Measurements from ENCODE around the gene NRF1.

The NRF1 gene

DNA sequence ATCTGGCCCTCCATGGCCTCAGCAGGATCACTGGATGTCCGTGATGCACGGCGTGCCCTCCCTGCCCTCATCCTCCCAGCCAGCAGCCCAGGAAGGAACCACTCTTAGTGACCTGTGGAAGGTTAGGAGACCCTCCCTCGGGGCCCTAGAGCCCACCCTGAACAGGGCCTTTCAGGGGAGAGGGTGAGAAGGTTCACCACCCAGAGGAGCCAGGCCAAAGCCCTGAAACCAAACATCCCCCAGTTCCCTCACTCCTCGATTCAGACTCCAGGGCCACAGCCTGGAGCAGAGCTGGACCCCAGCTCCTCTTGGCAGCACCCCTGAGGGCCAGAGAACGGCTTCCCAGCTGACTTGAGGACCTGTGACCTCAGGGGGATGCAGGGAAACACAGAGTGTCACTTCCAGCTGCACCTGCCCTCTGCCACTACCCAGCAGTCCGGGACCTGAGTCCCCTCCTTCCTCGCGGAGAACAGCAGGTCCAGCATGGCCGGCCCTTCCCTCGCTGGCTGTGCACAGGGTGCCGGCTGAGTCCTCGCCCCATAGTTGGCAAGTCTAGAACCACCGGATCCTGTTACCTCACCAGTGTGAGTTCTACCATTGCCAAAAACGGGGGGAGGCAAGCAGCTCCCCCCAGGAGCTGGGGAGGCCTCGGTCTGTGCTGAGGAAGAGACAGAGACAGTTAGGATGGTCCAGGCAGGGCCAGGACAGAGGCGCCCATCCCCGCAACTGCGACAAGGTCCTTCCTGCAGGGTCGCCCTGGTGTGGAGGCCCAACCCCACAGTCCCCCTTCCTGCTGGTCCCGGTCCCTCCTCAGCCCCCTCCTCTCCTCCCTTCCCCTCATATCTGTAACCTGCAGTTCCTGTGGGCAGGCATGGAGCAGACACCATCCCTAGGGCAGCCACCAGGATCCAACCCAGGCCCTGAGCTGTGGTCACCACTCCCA is 158.6 kb downstream of the NRF1 start:
- no peak for DNase-seq (ENCODE audit: low read depth in 2 of 2)

DNA sequence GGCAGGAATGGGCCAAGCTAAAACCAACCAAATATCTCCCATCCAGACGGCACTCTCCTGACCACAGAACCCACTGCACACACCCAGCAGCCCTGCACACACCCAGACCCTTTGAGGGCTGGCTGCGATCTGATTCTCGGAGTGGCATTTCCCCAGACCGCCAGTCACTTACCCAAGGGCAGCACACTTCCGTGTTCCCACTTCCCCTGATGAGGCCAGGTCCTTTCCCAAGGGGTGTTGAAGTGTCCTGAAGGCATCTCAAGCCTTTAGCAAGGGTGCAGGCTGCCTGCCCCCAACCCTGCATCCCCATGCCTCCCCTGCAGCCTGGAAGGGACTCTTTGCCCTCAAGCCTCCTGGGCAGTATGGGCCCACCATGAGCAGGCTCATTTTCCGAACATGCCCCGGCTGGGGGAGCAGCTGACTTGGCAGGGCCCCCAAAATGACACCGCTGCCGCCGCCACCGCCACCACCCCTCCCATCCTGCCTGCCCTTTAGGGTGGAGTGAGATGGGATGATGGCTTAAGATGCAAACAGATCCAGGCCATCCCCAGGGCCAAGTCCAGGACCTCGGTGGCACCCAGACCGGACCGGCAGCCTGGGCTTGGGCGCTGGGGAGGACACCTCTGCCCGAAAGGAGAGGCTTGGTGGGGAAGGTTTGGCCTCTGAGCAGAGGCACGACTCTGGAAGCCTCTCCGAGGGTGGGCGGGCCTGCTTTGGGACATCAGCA is 159.8 kb downstream of the NRF1 start:
- DNase-seq (ENCODE audit: low read depth in 2 of 2) = no peak

DNA sequence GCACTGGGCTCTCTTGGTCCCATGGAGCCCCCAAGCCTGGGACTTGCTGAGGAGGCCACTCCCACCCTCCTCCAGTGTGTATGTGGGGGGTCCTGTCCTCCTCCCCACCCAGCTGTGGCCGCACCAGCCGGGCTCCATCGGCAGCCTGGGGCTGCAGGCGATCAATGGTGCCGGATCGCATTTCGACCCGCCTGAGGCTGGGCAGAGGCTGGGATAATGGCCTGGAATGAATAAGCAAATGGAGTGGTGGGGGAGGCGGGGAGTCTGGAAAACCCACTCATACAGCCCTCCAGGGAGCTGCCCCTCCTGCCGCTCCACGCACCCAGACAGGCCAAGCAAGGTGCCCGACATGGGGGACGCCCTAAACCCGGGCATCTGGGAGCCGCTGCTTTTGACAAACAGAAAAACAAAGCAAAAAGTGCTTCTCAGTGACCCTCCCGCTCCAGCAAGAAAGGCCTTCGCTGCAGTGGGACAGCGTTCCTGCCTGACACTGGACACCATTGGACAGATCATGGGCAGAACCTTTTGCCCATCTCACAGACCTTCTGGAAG is 160.5 kb downstream of the NRF1 start:
- no peak for DNase-seq (ENCODE audit: low read depth in 2 of 2)

DNA sequence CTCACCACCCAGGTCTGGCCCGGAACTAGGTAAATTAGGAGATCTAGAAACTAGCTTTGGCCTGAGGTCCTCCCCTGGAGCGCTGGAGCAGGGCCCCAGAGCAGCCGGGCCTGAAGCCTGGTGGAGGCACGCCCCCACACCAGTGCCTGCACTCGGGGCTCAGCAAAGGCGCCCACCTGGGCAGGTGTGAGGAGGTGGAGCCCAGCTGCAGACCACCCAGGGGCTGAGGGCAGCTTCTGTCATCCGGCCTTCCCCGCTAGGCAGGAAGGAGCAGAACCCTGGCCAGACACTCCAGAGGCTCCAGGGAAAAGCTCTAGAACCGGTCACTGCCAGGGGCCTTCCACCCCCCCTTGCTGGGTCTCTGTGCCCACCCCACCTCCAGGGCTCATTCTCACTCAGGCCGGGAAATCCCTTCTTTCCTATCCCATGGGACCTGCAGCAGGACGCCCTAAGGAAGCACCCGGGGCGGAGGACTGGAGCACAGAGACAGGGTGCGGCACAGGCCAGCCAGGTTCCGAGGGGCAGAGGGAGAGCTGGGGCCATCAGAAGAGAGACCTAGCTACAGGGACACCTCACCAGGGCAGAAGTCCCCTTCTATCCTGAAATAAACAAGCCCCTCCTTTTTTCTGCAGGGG is 161.2 kb downstream of the NRF1 start:
- DNase-seq (ENCODE audit: low read depth in 2 of 2) = no peak

DNA sequence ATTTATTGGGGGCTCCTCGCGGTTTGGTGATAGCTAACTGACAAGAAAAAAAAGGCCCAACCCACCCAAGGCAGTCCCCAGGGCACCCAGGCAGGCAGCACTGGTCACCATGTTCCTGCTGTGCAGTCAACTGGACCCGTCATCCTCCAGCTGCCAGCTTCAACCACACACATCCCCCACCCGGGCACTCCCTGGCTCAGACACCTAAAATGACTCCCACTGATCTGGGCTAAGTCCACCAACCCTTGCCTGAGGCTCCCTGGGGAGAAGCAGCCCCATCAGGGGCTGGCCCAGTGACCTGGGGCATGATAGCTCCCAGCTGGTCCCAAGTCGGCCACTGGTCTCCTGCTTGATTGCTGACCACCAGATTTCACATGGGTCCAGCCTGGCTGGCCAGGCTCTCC is 161.8 kb downstream of the NRF1 start:
- no peak for DNase-seq (ENCODE audit: low read depth in 2 of 2)

DNA sequence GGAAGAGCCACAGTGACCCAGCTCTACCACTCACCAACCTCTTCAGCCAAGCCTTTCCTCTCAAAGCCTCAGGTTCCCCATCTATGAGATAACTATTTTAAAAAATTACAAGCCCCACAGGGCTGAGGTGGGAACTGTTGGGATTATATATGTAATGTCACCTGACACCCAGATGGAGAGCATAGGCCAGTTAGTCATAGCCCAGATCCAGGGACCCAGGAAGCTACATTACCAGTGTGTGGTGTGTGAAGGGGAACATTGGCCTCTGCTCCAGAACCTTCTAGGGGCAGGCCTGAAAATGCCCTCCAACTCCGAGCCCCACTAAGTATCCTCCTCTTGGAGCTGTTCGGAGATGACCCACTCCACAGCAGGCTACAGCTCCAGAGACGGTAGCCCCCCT is 162.4 kb downstream of the NRF1 start:
- no peak for DNase-seq (ENCODE audit: low read depth in 2 of 2)

DNA sequence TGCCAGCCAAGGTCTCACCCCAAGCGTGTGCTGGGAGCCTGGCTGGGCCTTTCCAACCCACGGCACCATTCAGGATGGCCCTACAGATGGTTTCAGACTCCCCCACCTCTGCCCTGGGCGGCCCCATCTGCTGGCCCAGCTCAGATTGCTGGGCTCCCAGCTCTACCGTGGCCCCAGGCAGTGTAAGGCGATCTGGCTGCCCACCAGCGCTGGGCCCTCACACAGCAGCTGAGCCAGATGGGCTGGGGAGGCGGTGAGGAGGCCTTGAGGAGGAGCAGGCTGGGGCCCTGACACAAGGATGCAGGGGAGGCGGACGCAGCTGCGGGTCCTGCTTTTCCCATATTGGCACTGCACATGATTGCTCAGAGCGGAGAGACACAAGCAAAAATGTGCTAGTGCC is 162.8 kb downstream of the NRF1 start:
- DNase-seq (ENCODE audit: low read depth in 2 of 2) = no peak

DNA sequence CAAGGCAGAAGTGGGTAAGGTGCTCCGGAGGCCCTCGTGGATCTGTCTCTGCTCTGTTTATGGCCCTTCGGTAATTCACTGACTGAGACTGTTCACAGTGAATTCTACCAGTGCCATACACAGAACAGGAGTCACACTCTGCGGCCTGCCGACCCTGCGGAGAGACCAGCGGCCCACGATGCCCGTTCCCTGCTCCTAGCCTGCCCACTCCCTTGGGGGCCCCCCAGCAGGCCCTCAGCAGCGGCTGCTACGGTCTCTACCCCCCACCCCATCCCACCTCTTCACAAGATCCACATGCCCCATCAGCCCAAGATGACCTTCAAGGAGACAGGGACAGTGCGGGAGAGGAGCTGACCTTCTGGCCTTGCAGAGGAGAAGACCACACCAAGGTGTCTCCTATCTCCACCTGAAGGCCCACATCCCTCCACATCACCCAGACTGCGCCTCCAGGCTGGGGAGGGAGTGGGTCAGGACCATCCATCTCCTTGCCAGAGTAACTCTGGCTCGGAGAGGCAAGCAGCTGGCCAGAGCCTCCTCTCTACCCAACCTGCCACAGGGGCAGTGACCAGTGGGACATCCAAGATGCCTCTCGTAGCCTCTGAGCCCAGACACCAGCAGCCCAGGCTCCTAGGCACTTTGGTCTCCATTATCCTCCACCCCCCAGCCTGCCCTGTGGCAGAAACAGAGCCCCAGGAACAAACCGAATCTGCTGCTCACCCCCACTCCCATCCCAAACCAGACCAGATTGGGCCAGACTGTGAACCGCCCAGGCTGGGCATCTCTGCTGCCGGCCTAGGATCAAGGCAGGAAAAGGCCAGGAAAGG is 163.6 kb downstream of the NRF1 start:
- DNase-seq (ENCODE audit: low read depth in 2 of 2) = no peak

DNA sequence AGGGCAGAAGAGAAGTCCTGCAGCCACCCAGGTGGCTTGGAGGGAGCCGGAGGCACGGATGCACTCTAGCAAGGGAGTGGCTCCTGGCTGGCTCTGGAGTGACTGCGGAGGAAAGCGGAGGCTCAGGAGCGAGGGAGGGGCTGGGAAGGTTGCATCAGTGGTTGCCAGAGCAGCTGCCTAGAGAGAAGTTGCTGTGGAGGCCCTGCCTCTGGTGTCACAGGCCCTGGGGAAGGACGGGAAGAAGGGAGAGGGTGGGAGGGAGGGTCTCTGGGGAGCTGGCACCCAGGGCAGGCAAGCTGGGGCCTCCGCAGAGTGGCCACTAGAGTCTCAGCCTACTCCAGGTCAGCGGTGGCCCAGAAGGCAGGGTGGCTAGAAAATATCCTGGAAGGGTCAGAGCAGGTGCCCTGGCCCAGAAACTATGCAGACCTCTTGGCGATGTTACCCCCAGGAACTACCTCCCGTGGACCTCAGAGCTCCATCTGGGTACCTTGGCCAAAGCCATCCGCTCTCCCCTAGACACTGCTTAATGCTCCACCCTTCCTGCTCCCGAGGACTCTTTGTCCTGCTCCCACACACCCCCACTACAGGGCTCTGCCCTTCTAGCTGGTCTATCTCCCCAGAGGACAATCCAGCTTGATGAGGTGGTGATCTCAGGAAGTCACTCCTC is 164.3 kb downstream of the NRF1 start:
- no peak for DNase-seq (ENCODE audit: low read depth in 2 of 2)

DNA sequence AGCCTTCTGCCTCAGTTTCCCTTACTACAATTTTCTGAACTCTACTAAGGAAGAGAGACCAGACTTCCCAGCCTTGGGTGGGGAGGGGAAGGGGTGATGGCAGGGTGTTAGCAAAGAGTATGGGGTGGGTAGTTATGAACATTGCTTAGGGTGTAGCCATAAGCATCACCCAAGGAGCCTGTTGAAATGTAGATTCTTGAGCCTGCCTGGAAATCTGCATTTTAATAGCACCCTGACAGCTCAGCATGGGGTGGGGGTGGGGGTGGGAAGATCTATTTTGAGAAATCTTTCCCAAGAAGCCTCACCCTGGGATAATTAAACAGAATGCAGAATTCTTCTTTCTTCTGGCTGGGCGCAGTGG is 164.8 kb downstream of the NRF1 start:
- no peak for DNase-seq (ENCODE audit: low read depth in 2 of 2)

DNA sequence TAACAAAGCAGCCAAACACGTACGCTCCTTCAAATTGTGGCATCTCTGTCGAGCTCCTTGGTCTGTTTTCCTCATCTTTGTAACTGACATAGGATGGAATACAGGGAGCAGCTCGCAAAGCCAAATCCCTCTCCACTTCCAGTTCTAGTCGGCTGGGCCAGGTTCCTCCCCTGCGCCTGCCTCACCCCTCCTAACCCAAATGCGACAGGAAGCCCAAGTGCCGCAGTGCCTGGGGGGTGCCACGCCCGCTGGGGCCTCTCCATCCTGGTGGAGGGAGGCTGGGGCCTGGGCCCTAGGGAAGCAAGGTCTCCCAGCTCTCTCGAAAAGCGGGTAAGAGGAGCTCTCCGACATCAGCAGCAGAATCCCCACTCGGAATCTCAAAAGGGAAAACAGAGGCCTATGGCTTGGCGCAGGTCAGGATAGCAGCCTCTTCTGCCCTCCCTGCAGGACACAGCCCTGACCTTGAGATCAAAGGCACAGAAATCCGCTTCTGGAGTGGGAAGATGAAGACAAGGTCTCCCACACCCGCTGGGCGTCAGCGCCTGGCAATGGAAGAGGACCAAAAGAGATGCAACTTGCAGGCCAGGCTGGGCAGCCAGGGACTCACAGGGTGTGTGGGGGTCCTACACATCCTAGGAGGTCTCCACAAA is 165.8 kb downstream of the NRF1 start:
- no peak for DNase-seq (ENCODE audit: low read depth in 2 of 2)

DNA sequence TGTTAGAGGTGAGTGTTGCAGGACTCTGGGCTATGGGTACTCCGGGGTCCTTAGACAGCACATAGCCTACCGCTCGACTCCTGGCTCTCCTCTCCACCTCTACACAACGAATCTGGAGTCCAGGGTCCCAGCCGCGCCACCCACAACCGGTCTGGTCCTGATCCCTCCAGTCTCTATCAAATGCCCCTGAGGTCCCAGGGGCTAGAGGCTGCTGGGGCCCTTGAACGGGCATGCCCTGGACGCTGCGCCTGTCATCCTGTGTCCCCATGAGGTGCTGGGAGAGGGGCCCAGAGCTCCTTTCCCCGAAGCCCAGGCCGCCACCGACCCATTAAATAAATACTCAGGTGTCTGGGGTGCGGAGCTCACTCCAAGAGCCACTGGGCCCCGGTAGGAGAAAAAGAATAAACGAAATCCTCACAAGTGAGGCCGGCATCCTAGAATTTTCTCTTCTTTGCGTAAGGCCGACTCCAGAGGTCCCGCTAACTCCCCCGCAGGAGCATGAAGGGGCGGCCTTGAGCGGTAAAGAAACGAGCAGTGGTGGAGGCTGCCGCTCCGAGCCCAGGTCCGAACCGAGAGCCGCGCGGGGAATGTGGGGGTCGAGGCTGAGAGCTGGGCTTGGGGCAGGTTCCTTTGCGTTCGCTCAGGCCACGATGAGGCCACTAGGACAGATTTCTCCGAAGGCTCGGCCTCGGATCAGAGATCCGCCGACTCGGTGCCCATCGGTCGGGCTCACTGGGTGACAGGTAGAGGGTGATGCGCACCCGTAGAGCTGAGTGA is 166.7 kb downstream of the NRF1 start:
- no peak for DNase-seq (ENCODE audit: low read depth in 2 of 2)

DNA sequence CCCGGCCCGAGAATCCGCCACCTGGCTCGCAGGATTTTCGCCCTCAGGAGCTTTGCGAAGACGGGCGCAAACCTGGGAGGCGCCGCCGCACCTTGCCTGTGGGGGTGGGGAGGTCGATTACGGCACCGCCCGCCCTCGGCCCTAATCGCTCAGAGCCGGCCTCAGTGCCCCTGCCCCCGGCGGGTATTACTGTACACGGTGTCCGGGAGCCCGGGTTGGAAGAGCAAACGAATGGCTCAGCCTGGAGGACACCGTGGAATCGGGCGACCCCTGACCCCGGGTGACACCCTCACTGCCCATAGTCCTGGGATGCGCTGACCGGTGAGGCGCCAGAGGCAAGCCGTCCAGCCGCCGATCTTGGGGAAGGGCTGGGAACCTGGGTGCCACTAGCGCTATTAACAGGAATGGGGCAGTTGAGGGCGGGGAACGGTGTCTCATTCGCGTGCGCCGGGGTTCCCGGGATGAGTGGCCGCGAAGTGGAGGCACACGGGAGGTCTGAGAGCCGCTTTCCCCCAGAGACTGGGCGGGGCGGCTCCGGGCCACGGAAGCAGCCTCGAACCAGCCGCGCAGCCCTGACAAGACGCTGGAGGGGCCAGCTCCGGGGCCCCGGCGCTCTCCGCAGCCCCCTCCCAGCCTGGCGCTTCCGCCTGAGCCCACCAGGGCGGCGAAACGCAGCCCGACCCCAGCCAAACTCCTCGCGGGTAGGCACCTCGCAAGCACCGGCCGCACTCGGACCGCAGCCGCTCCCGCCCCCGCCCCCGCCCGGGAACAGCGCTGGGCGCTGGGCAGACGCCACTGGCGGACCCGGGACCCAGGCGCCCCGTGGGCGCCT is 167.5 kb downstream of the NRF1 start:
- DNase-seq (ENCODE audit: low read depth in 2 of 2) = no peak

DNA sequence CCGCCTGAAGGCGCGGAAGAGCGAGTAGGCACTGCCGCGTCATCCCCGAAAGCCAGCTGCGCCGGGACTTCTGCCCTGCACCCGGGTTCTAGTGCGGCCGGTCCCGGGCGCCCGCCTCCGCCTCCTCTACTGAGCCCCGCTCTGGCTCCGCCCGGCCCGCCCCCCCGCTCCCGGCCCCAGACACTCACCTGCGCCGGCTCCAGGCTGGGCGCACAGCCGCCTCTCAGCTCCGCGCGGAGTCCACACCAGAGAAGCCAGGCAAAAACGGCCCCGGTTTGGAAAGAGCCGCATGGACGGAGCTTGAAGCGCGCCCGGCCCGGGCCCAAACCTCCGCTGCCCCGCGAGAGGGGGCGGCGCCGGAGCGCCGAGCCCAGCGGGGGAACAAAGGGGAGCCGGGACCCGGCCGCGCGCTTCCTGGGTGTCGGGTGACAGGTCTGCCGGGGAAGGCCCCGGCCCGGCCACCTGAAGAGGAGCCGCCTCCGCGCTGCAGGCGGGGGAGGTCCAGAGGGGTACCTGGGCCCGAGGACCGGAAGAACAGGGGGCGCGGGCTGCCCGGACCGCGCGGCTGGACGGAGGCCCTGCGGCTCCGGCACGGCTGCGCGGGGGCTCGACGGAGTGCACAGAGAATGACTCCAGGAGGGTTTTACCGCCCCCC is 168.2 kb downstream of the NRF1 start:
- DNase-seq (ENCODE audit: low read depth in 2 of 2) = no peak

DNA sequence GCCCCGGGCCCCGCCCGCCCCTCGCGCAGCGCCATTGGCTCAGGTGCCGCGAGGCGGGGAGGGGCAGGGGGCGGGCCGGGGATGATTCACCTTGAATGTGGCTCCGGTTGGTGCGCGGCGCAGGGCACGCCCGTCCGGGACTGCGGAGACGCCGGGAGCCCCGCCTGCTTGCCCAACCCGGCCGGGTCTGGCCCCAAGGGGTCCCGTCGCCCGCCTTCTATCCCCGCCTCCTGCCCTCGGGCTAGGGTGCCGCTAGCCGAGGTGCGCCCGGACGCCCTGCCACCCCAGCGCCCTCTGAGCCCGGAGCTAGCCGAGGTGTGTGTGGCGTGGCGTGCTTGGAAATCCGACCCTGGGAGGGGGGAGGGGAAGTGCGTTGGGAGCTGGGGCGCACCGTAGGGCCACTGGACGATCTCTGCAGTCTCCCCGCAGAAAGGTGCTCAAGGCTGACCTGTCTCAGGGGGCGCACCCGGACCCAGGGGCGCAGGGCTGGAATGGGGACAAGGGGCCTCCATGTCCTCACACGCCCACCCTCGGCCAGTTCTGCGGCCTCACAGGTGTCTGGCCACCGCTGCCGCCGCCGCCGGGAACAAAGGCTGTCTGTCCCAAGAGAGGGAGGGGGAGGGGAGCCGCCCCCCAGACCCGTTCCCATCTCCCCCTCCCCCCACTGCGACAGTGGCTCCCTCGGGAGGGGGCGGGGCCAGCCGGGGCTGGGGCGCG is 168.9 kb downstream of the NRF1 start:
- DNase-seq (ENCODE audit: low read depth in 2 of 2) = peak; percentile 73 to 80

DNA sequence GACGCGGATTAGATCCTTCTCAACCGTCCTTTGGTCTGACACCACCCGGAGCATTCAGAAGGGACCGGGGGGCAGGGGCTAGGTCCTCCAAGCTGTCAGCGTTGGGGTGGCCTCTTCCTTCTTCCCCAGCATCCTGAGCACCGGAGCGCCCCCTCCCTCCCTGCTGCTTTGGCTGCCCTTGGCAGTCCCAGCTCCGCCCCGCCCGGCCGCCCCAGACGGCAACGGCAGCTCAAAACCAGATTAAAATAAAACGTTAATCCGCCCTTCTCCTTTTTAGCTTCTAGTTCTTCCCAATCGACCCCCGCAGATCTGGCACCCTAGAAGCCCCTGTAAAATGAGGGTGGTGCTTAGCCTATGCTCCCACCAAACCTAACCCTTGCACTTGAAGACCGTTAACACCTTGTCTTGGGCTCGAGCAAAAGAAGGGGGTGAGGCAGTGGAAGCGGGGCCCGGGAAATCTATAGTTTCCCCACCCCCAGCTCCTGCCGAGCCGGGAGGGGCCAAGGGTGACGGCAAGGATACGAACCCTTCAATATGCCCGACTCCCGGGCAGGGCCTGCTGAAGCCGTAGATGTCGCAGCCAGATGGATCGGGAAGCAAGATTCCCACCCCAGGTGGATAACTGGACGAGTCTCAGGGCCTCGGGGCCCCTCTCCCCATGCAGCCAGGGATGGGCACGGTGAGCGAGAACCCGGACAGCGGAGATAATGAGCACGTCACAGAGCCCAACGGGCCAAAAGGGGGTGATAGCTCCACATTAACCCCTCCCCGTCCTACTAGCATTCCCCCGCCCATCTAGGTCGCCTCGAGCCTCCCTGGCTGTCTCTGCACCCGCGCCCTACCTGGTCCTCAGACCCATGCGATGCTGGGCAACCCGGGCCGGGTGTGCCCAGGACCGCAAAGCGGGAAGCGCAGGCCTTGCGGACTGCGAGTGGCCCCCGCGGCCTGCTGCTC is 169.7 kb downstream of the NRF1 start:
- no peak for DNase-seq (ENCODE audit: low read depth in 2 of 2)
